AG04450 (cell line): ENCODE measurements around the gene CORO2B. TPM values are rescaled to one million over a fixed set of nuclear protein-coding genes. Genes with fewer than 3 reads are reported as not detected.

Source experiments
- CTCF ChIA-PET: fragments of 300-600, 350-600 bp; formaldehyde crosslinking; extraction: SDS; loops from one replicate; lab custom pipeline; 2022; ENCODE audit warnings: antibody characterized with exemption, inconsistent platforms; lab: Charles Lee
- POLR2A ChIA-PET: fragments of 350-600 bp; formaldehyde crosslinking; extraction: SDS; loops from one replicate; lab custom pipeline; 2021; ENCODE audit warnings: antibody characterized with exemption, inconsistent platforms; lab: Yijun Ruan, JAX
- DNase-seq: peaks from one replicate; pipeline ENCODE4 v3.0.0-alpha.2; 2011; ENCODE audit warnings: low read depth, low spot score
- H3K27ac ChIP-seq: one replicate; pipeline ENCODE4 v1.5.1; 2012; ENCODE audit warnings: low read depth, low read length, control low read depth
- H3K27me3 ChIP-seq: one replicate; pipeline ENCODE4 v1.6.0; 2012; ENCODE audit warnings: low read length; ENCODE audit not compliant: control insufficient read depth, insufficient read depth
- H3K4me3 ChIP-seq: 2 replicates; pipeline ENCODE4 v1.5.1; 2011; ENCODE audit warnings: mild to moderate bottlenecking, low read depth, low read length, control low read depth
- H3K9me3 ChIP-seq: 2 replicates; pipeline ENCODE4 v1.5.1; 2012; ENCODE audit warnings: low read length; ENCODE audit not compliant: control insufficient read depth, insufficient read depth
- CTCF ChIP-seq: IDR thresholded peaks from 2 replicates; pipeline ENCODE4 v1.5.1; 2011; ENCODE audit warnings: low read depth, low read length, control low read depth, inconsistent platforms
- polyA plus RNA-seq: library from polyadenylated mRNA; depleted of rRNA; stranded (reverse); fragments of >200 nt; gene quantifications from 2 replicates; pipeline ENCODE4 v1.2.3, GENCODE V29; 2011

Gene CORO2B
- polyA plus RNA-seq, 1 experiment, result 16.1 TPM

DNA sequence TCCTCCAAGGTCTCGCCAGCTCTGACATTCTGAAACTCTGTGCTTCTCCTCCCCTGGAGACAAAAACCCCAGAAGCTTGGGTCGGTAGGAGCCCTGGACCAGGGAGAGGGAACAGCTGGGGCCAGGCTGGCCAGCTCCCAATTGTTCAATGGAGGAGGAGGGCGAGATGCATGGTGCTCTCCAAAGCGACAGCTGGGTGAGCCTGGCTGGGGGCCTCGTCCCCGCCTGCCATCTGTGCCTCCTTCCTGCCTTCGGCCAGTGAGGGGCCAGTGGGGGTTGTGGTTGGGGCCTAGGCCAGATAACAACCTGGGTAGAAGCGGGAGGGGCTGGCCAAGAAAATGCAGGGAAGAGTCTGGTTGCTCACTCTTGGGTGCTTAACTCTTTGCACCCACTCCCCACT is 79.4 kb downstream of the CORO2B start:
- no peaks in the 10 kb centered on the region for H3K27me3 ChIP-seq
- H3K27ac ChIP-seq, result no peak overlapping the region
- no peak overlapping the region for H3K4me3 ChIP-seq
- no peak for DNase-seq
- ChIA-PET CTCF (interaction anchor here (0.6 to 2.3 kb wide), 6 partner anchors 8 to 108 kb away, joined by 3 to 9 read pairs (median 3); no protein-coding TSS in a partner anchor), POLR2A (no interaction called here)
- H3K9me3 ChIP-seq, result no peaks in the 10 kb centered on the region
- TF ChIP-seq CTCF, result no peak

GRCh38 chr15:68658641-68659358 is 80.0 kb downstream of the CORO2B start:
- no peak for DNase-seq
- TF ChIP-seq CTCF, result peak; percentile 34; the same call in 1 of the 2 replicates
- no peaks in the 10 kb centered on the region for H3K9me3 ChIP-seq
- no peak overlapping the region for H3K4me3 ChIP-seq
- ChIA-PET CTCF (interaction anchor here (0.6 to 2.3 kb wide), 6 partner anchors 7 to 109 kb away, joined by 3 to 9 read pairs (median 3); no protein-coding TSS in a partner anchor), POLR2A (interaction anchor here (0.7 kb wide), 1 partner anchor 16 kb away, joined by 3 read pairs; no protein-coding TSS in a partner anchor)
- no peaks in the 10 kb centered on the region for H3K27me3 ChIP-seq
- no peak overlapping the region for H3K27ac ChIP-seq

DNA sequence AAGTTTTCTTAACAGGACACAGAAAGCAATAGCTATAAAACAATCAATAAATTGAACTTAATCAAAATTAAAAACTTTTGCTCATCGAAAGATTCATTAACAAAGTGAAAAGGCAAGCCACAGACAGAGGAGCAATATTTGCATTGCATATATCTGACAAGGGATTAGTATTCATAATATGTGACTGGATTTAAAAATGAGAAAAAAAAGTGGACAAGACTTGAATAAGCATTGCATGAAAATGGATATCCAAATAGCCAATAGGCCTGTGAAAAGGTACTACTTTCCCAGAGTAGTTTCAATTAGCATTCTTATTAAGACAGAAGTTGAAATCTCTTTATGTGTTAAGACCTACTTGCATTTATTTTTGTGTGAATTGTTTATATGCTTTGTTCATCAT is 84.7 kb downstream of the CORO2B start:
- no peaks in the 10 kb centered on the region for H3K27me3 ChIP-seq
- H3K9me3 ChIP-seq, result no peaks in the 10 kb centered on the region
- TF ChIP-seq CTCF, result no peak
- no peak for DNase-seq
- ChIA-PET CTCF (interaction anchor here (0.6 to 3.2 kb wide), 7 partner anchors 9 to 212 kb away, joined by 3 to 31 read pairs (median 4); no protein-coding TSS in a partner anchor), POLR2A (no interaction called here)
- no peak overlapping the region for H3K27ac ChIP-seq
- no peak overlapping the region for H3K4me3 ChIP-seq

DNA sequence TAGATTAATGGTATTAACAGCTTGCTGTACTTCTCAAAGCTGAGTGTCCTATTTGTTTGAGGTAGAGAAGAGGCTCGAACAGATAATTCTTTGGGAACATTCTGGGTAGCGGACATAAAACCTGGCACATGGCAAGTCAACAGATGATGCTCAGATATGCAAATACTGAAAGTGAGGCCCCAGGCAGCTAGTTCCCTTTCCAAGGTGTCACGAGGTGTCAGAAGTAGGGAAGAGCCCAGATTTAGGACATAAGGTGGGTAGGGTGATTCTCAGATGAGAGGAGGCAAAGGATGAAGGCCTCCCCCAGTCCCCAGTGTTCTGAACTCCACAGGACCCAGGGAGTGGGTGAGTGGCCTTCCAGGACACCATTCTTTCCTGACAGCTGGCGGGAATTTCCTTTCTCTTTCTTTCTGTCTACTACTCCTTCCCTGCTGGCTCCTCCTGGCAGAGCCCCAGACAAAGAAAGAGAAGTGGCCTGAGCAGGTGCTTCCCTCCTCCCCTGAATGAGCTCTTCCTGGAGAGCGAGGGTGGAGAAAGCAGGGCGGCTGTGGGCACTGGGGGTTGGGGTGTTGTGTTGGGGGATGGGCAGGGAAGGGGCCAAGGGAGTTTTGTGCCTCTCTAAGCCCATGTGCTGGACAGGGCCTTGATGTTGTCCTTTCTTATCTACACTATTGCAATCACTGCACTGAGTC is 87.5 kb downstream of the CORO2B start:
- Histone ChIP-seq H3K9me3 (no peaks in the 10 kb centered on the region), H3K27ac (no peak overlapping the region), H3K27me3 (no peaks in the 10 kb centered on the region), H3K4me3 (no peak overlapping the region)
- TF ChIP-seq CTCF, result no peak
- POLR2A ChIA-PET, result no interaction called here
- no peak for DNase-seq
- CTCF ChIA-PET, result interaction anchor here (0.6 to 2.2 kb wide), 8 partner anchors 8 to 360 kb away, joined by 3 to 16 read pairs (median 4); no protein-coding TSS in a partner anchor
